HG02981 (cell line): Measurements from ENCODE around the gene KCNJ6.
"Not testable (repeated sequence)": the region's sequence is repeated elsewhere in the genome, so short reads cannot be mapped to it uniquely, and the experiment has no call there.

Experiments
- ATAC-seq: cut with Tn5 transposase; IDR thresholded peaks from one replicate; pipeline ENCODE4 v1.9.1; 2021; ENCODE audit warnings: mild to moderate bottlenecking, moderate library complexity; ENCODE audit not compliant: unreplicated experiment

The KCNJ6 gene

GRCh38 chr21:37656899-37657298 lies 259.4 kb downstream of the KCNJ6 start:
- no peak for ATAC-seq

GRCh38 chr21:37655611-37656300 lies 260.5 kb downstream of the KCNJ6 start:
- ATAC-seq: no peak

GRCh38 chr21:37654596-37654995 lies 261.7 kb downstream of the KCNJ6 start:
- no peak for ATAC-seq

- ATAC-seq: no peak
Observed at GRCh38 chr21:37653201-37653600, 263.1 kb downstream of the KCNJ6 start.

- ATAC-seq: no peak
Observed at GRCh38 chr21:37647781-37648180, 268.5 kb downstream of the KCNJ6 start.

GRCh38 chr21:37646761-37647160 lies 269.5 kb downstream of the KCNJ6 start:
- not testable (repeated sequence) for ATAC-seq

- no peak for ATAC-seq
Observed at GRCh38 chr21:37645848-37646247, 270.4 kb downstream of the KCNJ6 start.

GRCh38 chr21:37644636-37645035 lies 271.6 kb downstream of the KCNJ6 start:
- ATAC-seq: no peak

- not testable (repeated sequence) for ATAC-seq
Observed at GRCh38 chr21:37643862-37644261, 272.4 kb downstream of the KCNJ6 start.

- ATAC-seq: no peak
Observed at GRCh38 chr21:37642493-37642892, 273.8 kb downstream of the KCNJ6 start.

- no peak for ATAC-seq
Observed at GRCh38 chr21:37639756-37640155, 276.5 kb downstream of the KCNJ6 start.

GRCh38 chr21:37636152-37636860 lies 280.0 kb downstream of the KCNJ6 start:
- no peak for ATAC-seq

- no peak for ATAC-seq
Observed at GRCh38 chr21:37631319-37632117, 284.7 kb downstream of the KCNJ6 start.

- ATAC-seq: no peak
Observed at GRCh38 chr21:37630872-37631271, 285.4 kb downstream of the KCNJ6 start.

- ATAC-seq: no peak
Observed at GRCh38 chr21:37628362-37628761, 287.9 kb downstream of the KCNJ6 start.

GRCh38 chr21:37627561-37627960 lies 288.7 kb downstream of the KCNJ6 start:
- ATAC-seq: no peak

GRCh38 chr21:37627074-37627473 lies 289.2 kb downstream of the KCNJ6 start:
- ATAC-seq: no peak

- no peak for ATAC-seq
Observed at GRCh38 chr21:37626320-37626719, 289.9 kb downstream of the KCNJ6 start.

GRCh38 chr21:37623689-37624088 lies 292.6 kb downstream of the KCNJ6 start:
- no peak for ATAC-seq

- no peak for ATAC-seq
Observed at GRCh38 chr21:37623183-37623582, 293.1 kb downstream of the KCNJ6 start.

- no peak for ATAC-seq
Observed at GRCh38 chr21:37622755-37623154, 293.5 kb downstream of the KCNJ6 start.

GRCh38 chr21:37620401-37620800 lies 295.9 kb downstream of the KCNJ6 start:
- ATAC-seq: no peak
